ENCODE results near the gene YIPF2. TPM values are rescaled to one million over a fixed set of nuclear protein-coding genes. Genes with fewer than 3 reads are reported as not detected.

The YIPF2 gene
- polyA plus RNA-seq, 2 of the 4 experiments (the other 2 are of a cell fraction), result 13.1 to 17.5 TPM

GRCh38 chr19:10920288-10920655 is 8.2 kb downstream of the YIPF2 start:
- Histone ChIP-seq H3K27ac (no peak overlapping the region), H3K9me3 (no peaks in the 10 kb centered on the region), H3K4me3 (no peak overlapping the region), H3K4me1 (peaks cover 3% of the 10 kb centered on the region; the same call in 2 of the 3 replicates), H3K4me2 (no peak overlapping the region)
- no peak for DNase-seq (ENCODE audit: low read depth in 1 of 2, low spot score in 1 of 2)
- ATAC-seq, result no peak
- WGBS (ENCODE audit: missing lambda C conversion rate), result no CpG with 5 or more reads among the region's 10 CpGs
- TF ChIP-seq HOXB5 (CRISPR knock-in tag; IDR thresholded peaks at IDR 0.05) (no peak), ZSCAN20 (CRISPR knock-in tag; IDR thresholded peaks at IDR 0.05) (no peak), TFCP2L1 (CRISPR knock-in tag; IDR thresholded peaks at IDR 0.05) (no peak)
- FAIRE-seq, result no peak
- ChIA-PET CTCF (no interaction called here), POLR2A (no interaction called here)

GRCh38 chr19:10919352-10920287 is 8.8 kb downstream of the YIPF2 start:
- H3K4me2 ChIP-seq, result no peak overlapping the region
- FAIRE-seq (no peak), ATAC-seq (no peak), DNase-seq (ENCODE audit: low read depth in 1 of 2, low spot score in 1 of 2) (no peak)
- H3K4me1 ChIP-seq, result peaks cover 7% of the 10 kb centered on the region; the same call in 2 of the 3 replicates
- H3K27ac ChIP-seq, result no peak overlapping the region
- no peak overlapping the region for H3K4me3 ChIP-seq
- 92% methylated on average over 10 of the region's 26 CpGs for WGBS (ENCODE audit: missing lambda C conversion rate)
- ChIA-PET POLR2A (no interaction called here), CTCF (interaction anchor here (0.6 kb wide), 1 partner anchor 363 kb away, joined by 3 read pairs; no protein-coding TSS in a partner anchor)
- no peak for TF ChIP-seq KDM5A (IDR thresholded peaks at IDR 0.05)
- TF ChIP-seq FOXS1 (CRISPR knock-in tag; IDR thresholded peaks at IDR 0.05), result no peak
- no peak for TF ChIP-seq ZSCAN20 (CRISPR knock-in tag; IDR thresholded peaks at IDR 0.05)
- TF ChIP-seq CHD4 (IDR thresholded peaks at IDR 0.05; ENCODE audit: borderline replicate concordance), result no peak
- TF ChIP-seq USF2 (IDR thresholded peaks at IDR 0.05), result no peak
- no peak for TF ChIP-seq HMGXB4 (CRISPR knock-in tag; IDR thresholded peaks at IDR 0.05; ENCODE audit: borderline replicate concordance)
- no peak for TF ChIP-seq TP53 (CRISPR knock-in tag; IDR thresholded peaks at IDR 0.05)
- no peak for TF ChIP-seq HES2 (IDR thresholded peaks at IDR 0.05)
- TF ChIP-seq JUNB (IDR thresholded peaks at IDR 0.05), result no peak
- no peak for TF ChIP-seq PHF8 (IDR thresholded peaks at IDR 0.05; ENCODE audit: borderline replicate concordance, low read depth)
- TF ChIP-seq E2F6 (IDR thresholded peaks at IDR 0.05; ENCODE audit: borderline replicate concordance, low read depth), result no peak
- TF ChIP-seq FOSL2 (IDR thresholded peaks at IDR 0.05), result no peak
- no peak for TF ChIP-seq FOSL2 (CRISPR knock-in tag; IDR thresholded peaks at IDR 0.05)
- no peak for TF ChIP-seq NPAS2 (CRISPR knock-in tag; IDR thresholded peaks at IDR 0.05; ENCODE audit: borderline replicate concordance)
- TF ChIP-seq NR3C1 (IDR thresholded peaks at IDR 0.05), result no peak
- H3K9me3 ChIP-seq, result no peaks in the 10 kb centered on the region

GRCh38 chr19:10918359-10918758 is 10.1 kb downstream of the YIPF2 start:
- WGBS (ENCODE audit: missing lambda C conversion rate), result 96% methylated on average over 10 of the region's 11 CpGs
- no peak for DNase-seq (ENCODE audit: low read depth in 1 of 2, low spot score in 1 of 2)
- ATAC-seq, result no peak
- no peak for FAIRE-seq
- H3K27ac ChIP-seq, result no peak overlapping the region
- CTCF ChIA-PET, result interaction anchor here (0.6 to 1.0 kb wide), 3 partner anchors 11 to 18 kb away, joined by 3 read pairs; no protein-coding TSS in a partner anchor
- TF ChIP-seq EHMT2 (IDR thresholded peaks at IDR 0.05; ENCODE audit: low read depth), result no peak
- no peak for TF ChIP-seq KDM5A (IDR thresholded peaks at IDR 0.05)
- TF ChIP-seq RNF2 (IDR thresholded peaks at IDR 0.05; ENCODE audit: borderline replicate concordance, low read depth), result no peak
- H3K4me1 ChIP-seq, result peaks cover 7% of the 10 kb centered on the region; the same call in 2 of the 3 replicates
- no peak overlapping the region for H3K4me3 ChIP-seq
- H3K9me3 ChIP-seq, result no peaks in the 10 kb centered on the region
- no peak overlapping the region for H3K4me2 ChIP-seq
- POLR2A ChIA-PET, result no interaction called here

All from A549 (cell line).